GM23248 (cell line): ENCODE measurements around the gene SLC35F4. TPM values are rescaled to one million over a fixed set of nuclear protein-coding genes. Genes with fewer than 3 reads are reported as not detected.
"Not testable (repeated sequence)": the region's sequence is repeated elsewhere in the genome, so short reads cannot be mapped to it uniquely, and the experiment has no call there.

Source experiments
- DNase-seq: peaks from one replicate; pipeline ENCODE4 v3.0.0-alpha.2; 2015
- H2AFZ ChIP-seq: fragments of 200-600 bp; sonication (generic); 2 replicates; pipeline ENCODE4 v1.6.1; 2016; ENCODE audit warnings: antibody characterized with exemption
- H3F3A ChIP-seq: fragments of 200-600 bp; sonication (generic); 2 replicates; pipeline ENCODE4 v1.6.1; 2016; ENCODE audit warnings: mild to moderate bottlenecking, antibody characterized with exemption, mixed run types; ENCODE audit not compliant: insufficient read depth
- H3K27ac ChIP-seq: fragments of 200-600 bp; sonication (generic); 2 replicates; pipeline ENCODE4 v1.5.1; 2016; ENCODE audit warnings: mild to moderate bottlenecking
- H3K27me3 ChIP-seq: fragments of 200-600 bp; sonication (generic); replicated peaks from 2 replicates; pipeline ENCODE4 v1.6.1; 2016; ENCODE audit warnings: mild to moderate bottlenecking; ENCODE audit not compliant: insufficient read depth
- H3K36me3 ChIP-seq: fragments of 200-600 bp; sonication (generic); 2 replicates; pipeline ENCODE4 v1.6.1; 2016; ENCODE audit warnings: low read depth, mild to moderate bottlenecking
- H3K4me1 ChIP-seq: fragments of 200-600 bp; sonication (generic); 2 replicates; pipeline ENCODE4 v1.6.1; 2016; ENCODE audit warnings: mild to moderate bottlenecking; ENCODE audit not compliant: insufficient read depth
- H3K4me2 ChIP-seq: fragments of 200-600 bp; sonication (generic); one replicate; pipeline ENCODE4 v1.6.1; 2016; ENCODE audit warnings: mild to moderate bottlenecking; ENCODE audit not compliant: unreplicated experiment
- H3K4me3 ChIP-seq: fragments of 200-600 bp; sonication (generic); 2 replicates; pipeline ENCODE4 v1.5.1; 2016; ENCODE audit warnings: mild to moderate bottlenecking
- H3K79me2 ChIP-seq: fragments of 200-600 bp; sonication (generic); 2 replicates; pipeline ENCODE4 v1.6.1; 2016; ENCODE audit warnings: mild to moderate bottlenecking; ENCODE audit not compliant: insufficient read depth
- H3K9ac ChIP-seq: fragments of 200-600 bp; sonication (generic); 2 replicates; pipeline ENCODE4 v1.6.1; 2016; ENCODE audit warnings: mild to moderate bottlenecking
- H3K9me2 ChIP-seq: fragments of 200-600 bp; sonication (generic); 2 replicates; pipeline ENCODE4 v1.6.1; 2016; ENCODE audit warnings: mixed run types, mild to moderate bottlenecking, moderate library complexity; ENCODE audit not compliant: insufficient read depth
- H3K9me3 ChIP-seq: fragments of 200-600 bp; sonication (generic); one replicate; pipeline ENCODE4 v1.6.1; 2017; ENCODE audit warnings: low read depth
- H4K20me1 ChIP-seq: fragments of 200-600 bp; sonication (generic); 2 replicates; pipeline ENCODE4 v1.6.0; 2016; ENCODE audit not compliant: insufficient read depth
- EZH2 ChIP-seq: fragments of 200-600 bp; sonication (generic); IDR thresholded peaks from 2 replicates; pipeline ENCODE4 v1.6.1; 2018; ENCODE audit warnings: antibody characterized with exemption, mild to moderate bottlenecking; ENCODE audit not compliant: insufficient read depth, poor library complexity, severe bottlenecking
- EZH2phosphoT487 ChIP-seq: fragments of 200-600 bp; sonication (generic); IDR thresholded peaks from 2 replicates; pipeline ENCODE4 v1.6.1; 2018; ENCODE audit warnings: antibody characterized with exemption, moderate library complexity, mild to moderate bottlenecking, low read depth; ENCODE audit not compliant: insufficient read depth
- WGBS, 2 experiments: methylation state at CpG; one replicate each; pipeline ENCODE4 v1.1.6; 2015 to 2017; ENCODE audit warnings: low lambda C conversion rate in 2 of 2, low coverage in 1 of 2; ENCODE audit errors: missing lambda C conversion rate in 2 of 2; 5-methylcytosine and 5-hydroxymethylcytosine counted together
- in situ Hi-C: fragments of 300-500 bp; cut with MboI; formaldehyde crosslinking; loops from 2 replicates; pipeline ENCODE4 v1.15.0; 2020
- polyA plus RNA-seq: library from polyadenylated mRNA; unstranded; fragments of >200 nt; fragmentation: Nextera tagmentation; extraction: Ambion mirVana; gene quantifications from 2 replicates; pipeline ENCODE4 v1.2.1, GENCODE V29; 2016
- total RNA-seq: library from RNA; depleted of rRNA; stranded (reverse); fragments of >200 nt; shearing (Covaris generic); gene quantifications from 2 replicates; pipeline ENCODE4 v1.2.3, GENCODE V29; 2014

Gene SLC35F4
- total and polyA plus RNA-seq, 2 experiments from 2014 or later, result not detected

GRCh38 chr14:57709909-57710308 lies 156.0 kb downstream of the SLC35F4 start:
- TF ChIP-seq EZH2phosphoT487, result no peak
- TF ChIP-seq EZH2, result no peak
- no peak overlapping the region for H3K4me2 ChIP-seq
- H3K27me3 ChIP-seq, result peaks cover 18% of the 10 kb centered on the region; the same call in 1 of the 2 replicates
- H3K9me2 ChIP-seq, result no peaks in the 10 kb centered on the region
- no peak for DNase-seq
- H3K9me3 ChIP-seq, result no peaks in the 10 kb centered on the region
- no peaks in the 10 kb centered on the region for H3F3A ChIP-seq
- no peak overlapping the region for H3K9ac ChIP-seq
- H3K4me1 ChIP-seq, result no peaks in the 10 kb centered on the region
- no peak overlapping the region for H3K27ac ChIP-seq
- WGBS, 2 experiments, result 3 to 8% methylated on average over 2 of the region's 2 CpGs
- no peak overlapping the region for H2AFZ ChIP-seq
- H3K79me2 ChIP-seq, result no peaks in the 10 kb centered on the region
- H4K20me1 ChIP-seq, result no peaks in the 10 kb centered on the region
- in situ Hi-C loops, result no loop called here
- H3K4me3 ChIP-seq, result no peak overlapping the region
- H3K36me3 ChIP-seq, result no peaks in the 10 kb centered on the region

DNA sequence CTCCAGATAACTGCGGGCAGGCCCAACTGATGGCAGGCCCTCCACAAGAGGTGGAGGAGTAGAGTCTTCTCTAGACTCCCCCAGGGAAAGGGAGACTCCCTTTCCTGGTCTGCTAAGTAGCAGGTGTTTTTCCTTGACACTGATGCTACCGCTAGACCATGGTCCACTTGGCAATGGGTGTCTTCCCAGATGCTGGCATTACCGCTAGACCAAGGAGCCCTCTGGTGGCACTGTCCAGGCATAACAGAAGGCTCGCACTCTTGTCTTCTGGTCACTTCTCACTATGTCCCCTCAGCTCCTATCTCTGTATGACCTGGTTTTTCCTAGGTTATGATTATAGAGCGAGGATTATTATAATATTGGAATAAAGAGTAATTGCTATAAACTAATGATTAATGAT lies 156.8 kb downstream of the SLC35F4 start:
- H4K20me1 ChIP-seq, in situ Hi-C loops, H3K4me3 ChIP-seq, H3K9me3 ChIP-seq, H3K4me1 ChIP-seq, H3K4me2 ChIP-seq, H2AFZ ChIP-seq, DNase-seq, H3K9ac ChIP-seq, H3K79me2 ChIP-seq, H3K9me2 ChIP-seq, H3F3A ChIP-seq, H3K36me3 ChIP-seq, H3K27ac ChIP-seq: not testable (repeated sequence)
- 45 to 51% methylated on average over 5 of the region's 5 CpGs for WGBS, 2 experiments
- peaks cover 18% of the 10 kb centered on the region; the same call in 1 of the 2 replicates for H3K27me3 ChIP-seq

DNA sequence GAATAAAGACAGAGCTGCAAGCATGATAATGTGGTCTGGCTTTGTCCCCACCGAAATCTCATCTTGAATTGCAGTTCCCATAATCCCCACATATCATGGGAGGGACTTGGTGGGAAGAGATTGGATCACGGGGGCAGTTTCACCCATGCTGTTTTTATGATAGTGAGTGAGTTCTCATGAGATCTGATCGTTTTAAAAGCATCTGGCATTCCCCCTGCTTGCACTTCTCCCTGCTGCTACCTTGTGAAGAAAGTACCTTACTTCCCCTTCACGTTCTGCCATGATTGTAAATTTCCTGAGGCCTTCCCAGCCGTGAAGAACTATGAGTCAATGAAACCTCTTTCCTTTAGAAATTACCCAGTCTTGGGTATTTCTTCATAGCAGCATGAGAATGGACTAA lies 158.7 kb downstream of the SLC35F4 start:
- H3K4me3 ChIP-seq, result no peak overlapping the region
- H3K79me2 ChIP-seq, result no peaks in the 10 kb centered on the region
- H3K4me2 ChIP-seq, result no peak overlapping the region
- H3K27me3 ChIP-seq, result 0 out of 2 replicates have a peak, but pooled peaks cover 9% of the 10 kb centered on the region
- H2AFZ ChIP-seq, result no peak overlapping the region
- no peak for DNase-seq
- H3K9me2 ChIP-seq, result no peaks in the 10 kb centered on the region
- no peak overlapping the region for H3K27ac ChIP-seq
- H3F3A ChIP-seq, result no peaks in the 10 kb centered on the region
- H3K36me3 ChIP-seq, result no peaks in the 10 kb centered on the region
- 4 to 7% methylated on average over 5 of the region's 5 CpGs for WGBS, 2 experiments
- in situ Hi-C loops, result no loop called here
- H3K4me1 ChIP-seq, result no peaks in the 10 kb centered on the region
- H3K9ac ChIP-seq, result no peak overlapping the region
- no peak for TF ChIP-seq EZH2
- TF ChIP-seq EZH2phosphoT487, result no peak
- H3K9me3 ChIP-seq, result no peaks in the 10 kb centered on the region
- no peaks in the 10 kb centered on the region for H4K20me1 ChIP-seq

- Histone ChIP-seq H3K9me2 (no peaks in the 10 kb centered on the region), H3F3A (no peaks in the 10 kb centered on the region), H3K9ac (no peak overlapping the region), H3K4me1 (no peaks in the 10 kb centered on the region), H3K27me3 (0 out of 2 replicates have a peak, but pooled peaks cover 5% of the 10 kb centered on the region), H3K9me3 (no peaks in the 10 kb centered on the region), H3K4me3 (no peak overlapping the region), H3K36me3 (no peaks in the 10 kb centered on the region), H3K27ac (no peak overlapping the region), H3K4me2 (no peak overlapping the region), H2AFZ (no peak overlapping the region), H4K20me1 (no peaks in the 10 kb centered on the region), H3K79me2 (no peaks in the 10 kb centered on the region)
- no peak for DNase-seq
- in situ Hi-C loops, result no loop called here
- WGBS, 2 experiments, result 61 to 83% methylated on average over 1 of the region's 1 CpG
- TF ChIP-seq EZH2 (no peak), EZH2phosphoT487 (no peak)
Measured at GRCh38 chr14:57704763-57705162, 161.1 kb downstream of the SLC35F4 start.

DNA sequence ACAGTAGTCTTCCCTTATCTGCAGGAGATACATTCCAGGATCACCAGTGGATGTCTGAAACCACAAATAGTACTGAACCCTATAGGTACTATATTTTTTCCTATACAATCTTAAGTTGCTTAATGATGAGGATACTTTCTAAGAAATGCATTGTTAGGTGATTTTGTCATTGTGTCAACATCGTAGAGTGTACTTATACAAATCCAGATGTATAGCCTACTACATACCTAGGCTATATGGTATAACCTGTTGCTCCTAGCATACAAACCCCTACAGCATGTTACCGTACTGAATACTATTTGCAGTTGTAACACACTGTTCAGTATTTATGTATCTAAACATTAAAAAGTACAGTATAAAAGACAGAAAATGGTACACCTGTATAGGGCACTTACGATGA lies 165.9 kb downstream of the SLC35F4 start:
- Histone ChIP-seq H3K79me2 (no peaks in the 10 kb centered on the region), H3K4me3 (no peak overlapping the region), H3K9me2 (no peaks in the 10 kb centered on the region), H3K27ac (no peak overlapping the region), H3F3A (no peaks in the 10 kb centered on the region), H4K20me1 (no peaks in the 10 kb centered on the region), H3K9me3 (no peaks in the 10 kb centered on the region), H2AFZ (no peak overlapping the region), H3K27me3 (peaks cover 6% of the 10 kb centered on the region; the same call in 1 of the 2 replicates), H3K36me3 (no peaks in the 10 kb centered on the region), H3K4me1 (no peaks in the 10 kb centered on the region), H3K9ac (no peak overlapping the region), H3K4me2 (no peak overlapping the region)
- WGBS, 2 experiments, result 18 to 30% methylated on average over 3 of the region's 3 CpGs
- DNase-seq, result no peak
- no peak for TF ChIP-seq EZH2
- TF ChIP-seq EZH2phosphoT487, result no peak
- in situ Hi-C loops, result loop anchor here (10.0 kb wide), 2 partner anchors 175 to 365 kb away; no protein-coding TSS in a partner anchor
